Stimulated activated CD4-positive, alpha-beta T cell treated with anti-CD3 and anti-CD28 coated beads, Interleukin-2, amount 100 ng/mL, for 4 hours (primary cell): ENCODE data around the gene SPAG6.
"Not testable (repeated sequence)": the region's sequence is repeated elsewhere in the genome, so short reads cannot be mapped to it uniquely, and the experiment has no call there.

Experiments used
- DNase-seq: peaks from one replicate; pipeline ENCODE4 v3.0.0-alpha.2; 2020; ENCODE audit warnings: low read depth

The SPAG6 gene

GRCh38 chr10:22345301-22346095 lies at the start of gene SPAG6:
Gene SPAG6 (plus strand): TSS chr10:22345496. CDS start chr10:22345612, 116 bp downstream.
- no peak for DNase-seq

- no peak for DNase-seq
Observed at GRCh38 chr10:22301193-22301592, 44.1 kb upstream of the SPAG6 start.

- DNase-seq: no peak
Observed at GRCh38 chr10:22303461-22303860, 41.8 kb upstream of the SPAG6 start.

- no peak for DNase-seq
Observed at GRCh38 chr10:22305721-22306120, 39.6 kb upstream of the SPAG6 start.

GRCh38 chr10:22308390-22308789 lies 36.9 kb upstream of the SPAG6 start:
- DNase-seq: no peak

- DNase-seq: no peak
Observed at GRCh38 chr10:22309180-22310000, 35.9 kb upstream of the SPAG6 start.

- DNase-seq: not testable (repeated sequence)
Observed at GRCh38 chr10:22310012-22310411, 35.3 kb upstream of the SPAG6 start.

GRCh38 chr10:22310928-22311327 lies 34.4 kb upstream of the SPAG6 start:
- no peak for DNase-seq

- DNase-seq: no peak
Observed at GRCh38 chr10:22314852-22315251, 30.4 kb upstream of the SPAG6 start.

GRCh38 chr10:22315455-22316285 lies 29.6 kb upstream of the SPAG6 start:
- DNase-seq: no peak

GRCh38 chr10:22316286-22317075 lies 28.8 kb upstream of the SPAG6 start, which contains the start of gene COMMD3:
Gene COMMD3 (plus strand): TSS chr10:22316388. CDS start chr10:22316418, 30 bp downstream.
- peak; percentile 67 for DNase-seq

- no peak for DNase-seq
Observed at GRCh38 chr10:22317076-22317370, 28.3 kb upstream of the SPAG6 start.

- no peak for DNase-seq
Observed at GRCh38 chr10:22317771-22318565, 27.3 kb upstream of the SPAG6 start.

- DNase-seq: no peak
Observed at GRCh38 chr10:22318772-22319171, 26.5 kb upstream of the SPAG6 start.

GRCh38 chr10:22319547-22319979 lies 25.7 kb upstream of the SPAG6 start:
- DNase-seq: no peak

GRCh38 chr10:22319980-22320558 lies 25.2 kb upstream of the SPAG6 start:
- no peak for DNase-seq

- DNase-seq: peak; percentile 65
Observed at GRCh38 chr10:22320591-22321155, 24.6 kb upstream of the SPAG6 start, which contains the start of gene BMI1. Gene BMI1 (plus strand): TSS chr10:22321099. CDS start chr10:22326450, 5,351 bp downstream.

- DNase-seq: peak; percentile 69
Observed at GRCh38 chr10:22321156-22321923, 24.0 kb upstream of the SPAG6 start.
